Coronary artery (tissue), 2 donors: ENCODE data around the gene LMCD1.
A peak's percentile ranks its signal among the peaks of the same experiment; 100 is the strongest.

Experiments used
- DNase-seq: peaks from one replicate; pipeline ENCODE4 v3.0.0-alpha.2; 2017; ENCODE audit warnings: low spot score
- H3K27ac ChIP-seq, 2 donors: fragments of 200-600 bp; sonication (generic); one replicate each; pipeline ENCODE4 v1.5.1; 2016 to 2019
- H3K4me3 ChIP-seq: fragments of 200-600 bp; sonication (generic); 2 replicates; pipeline ENCODE4 v1.5.1; 2016; ENCODE audit warnings: mild to moderate bottlenecking, moderate library complexity
- TF ChIP-seq, protein P1 (sequence below): fragments of 200-600 bp; sonication (generic); IDR thresholded peaks from one replicate; pipeline ENCODE4 v1.5.1; 2019; ENCODE audit warnings: antibody characterized with exemption

Gene LMCD1

DNA sequence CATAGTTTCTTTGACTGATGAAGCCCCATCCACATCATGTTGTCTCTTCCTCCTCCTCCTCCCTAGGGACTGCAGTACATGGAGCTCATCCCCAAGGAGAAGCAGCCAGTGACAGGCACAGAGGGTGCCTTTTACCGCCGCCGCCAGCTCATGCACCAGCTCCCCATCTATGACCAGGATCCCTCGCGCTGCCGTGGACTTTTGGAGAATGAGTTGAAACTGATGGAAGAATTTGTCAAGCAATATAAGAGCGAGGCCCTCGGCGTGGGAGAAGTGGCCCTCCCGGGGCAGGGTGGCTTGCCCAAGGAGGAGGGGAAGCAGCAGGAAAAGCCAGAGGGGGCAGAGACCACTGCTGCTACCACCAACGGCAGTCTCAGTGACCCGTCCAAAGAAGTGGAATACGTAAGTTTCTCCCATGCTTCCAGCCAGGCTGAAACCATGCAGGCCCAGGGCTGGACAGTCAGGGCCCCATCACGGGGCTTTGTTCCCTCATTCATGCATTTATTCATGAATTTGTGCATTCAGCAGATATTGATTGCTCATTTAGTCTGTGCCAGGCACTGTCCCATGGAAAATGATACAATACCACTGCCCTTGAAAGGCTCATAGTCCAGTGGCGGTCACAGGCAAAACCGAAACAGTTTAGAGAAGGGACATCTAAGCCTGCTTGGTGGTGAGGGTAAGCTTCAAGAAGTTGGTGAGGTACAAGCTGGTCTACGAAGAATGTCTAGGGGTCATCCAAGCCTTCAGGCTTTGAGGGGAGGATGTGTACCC, 47.1 kb downstream of the LMCD1 start:
- TF ChIP-seq, protein P1, sequence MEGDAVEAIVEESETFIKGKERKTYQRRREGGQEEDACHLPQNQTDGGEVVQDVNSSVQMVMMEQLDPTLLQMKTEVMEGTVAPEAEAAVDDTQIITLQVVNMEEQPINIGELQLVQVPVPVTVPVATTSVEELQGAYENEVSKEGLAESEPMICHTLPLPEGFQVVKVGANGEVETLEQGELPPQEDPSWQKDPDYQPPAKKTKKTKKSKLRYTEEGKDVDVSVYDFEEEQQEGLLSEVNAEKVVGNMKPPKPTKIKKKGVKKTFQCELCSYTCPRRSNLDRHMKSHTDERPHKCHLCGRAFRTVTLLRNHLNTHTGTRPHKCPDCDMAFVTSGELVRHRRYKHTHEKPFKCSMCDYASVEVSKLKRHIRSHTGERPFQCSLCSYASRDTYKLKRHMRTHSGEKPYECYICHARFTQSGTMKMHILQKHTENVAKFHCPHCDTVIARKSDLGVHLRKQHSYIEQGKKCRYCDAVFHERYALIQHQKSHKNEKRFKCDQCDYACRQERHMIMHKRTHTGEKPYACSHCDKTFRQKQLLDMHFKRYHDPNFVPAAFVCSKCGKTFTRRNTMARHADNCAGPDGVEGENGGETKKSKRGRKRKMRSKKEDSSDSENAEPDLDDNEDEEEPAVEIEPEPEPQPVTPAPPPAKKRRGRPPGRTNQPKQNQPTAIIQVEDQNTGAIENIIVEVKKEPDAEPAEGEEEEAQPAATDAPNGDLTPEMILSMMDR = no peak
- H3K4me3 ChIP-seq = no peak overlapping the region
- H3K27ac ChIP-seq = no peak overlapping the region
- no peak for DNase-seq

DNA sequence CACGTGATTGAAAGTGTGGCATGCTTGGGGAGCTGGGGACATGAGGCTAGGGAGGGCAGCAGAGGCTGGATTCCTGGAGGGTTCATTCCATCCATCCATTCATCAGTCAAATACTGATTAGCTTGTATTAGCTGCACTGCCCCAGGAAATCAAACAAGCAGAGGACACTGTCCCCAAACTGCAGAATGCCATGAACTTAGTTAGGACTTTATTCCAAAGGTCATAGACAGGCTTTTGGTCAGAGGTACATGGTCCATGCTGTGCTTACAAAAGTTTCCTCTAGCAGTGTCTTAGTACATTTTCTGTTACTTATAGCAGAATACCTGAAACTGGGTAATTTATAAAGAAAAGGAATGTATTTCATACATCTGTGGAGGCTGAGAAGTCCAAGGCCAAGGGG, 47.7 kb downstream of the LMCD1 start:
- H3K27ac ChIP-seq = peak overlapping the region in 1 of 2 donors; percentile 88
- TF ChIP-seq, protein P1 = no peak
- no peak overlapping the region for H3K4me3 ChIP-seq
- no peak for DNase-seq

DNA sequence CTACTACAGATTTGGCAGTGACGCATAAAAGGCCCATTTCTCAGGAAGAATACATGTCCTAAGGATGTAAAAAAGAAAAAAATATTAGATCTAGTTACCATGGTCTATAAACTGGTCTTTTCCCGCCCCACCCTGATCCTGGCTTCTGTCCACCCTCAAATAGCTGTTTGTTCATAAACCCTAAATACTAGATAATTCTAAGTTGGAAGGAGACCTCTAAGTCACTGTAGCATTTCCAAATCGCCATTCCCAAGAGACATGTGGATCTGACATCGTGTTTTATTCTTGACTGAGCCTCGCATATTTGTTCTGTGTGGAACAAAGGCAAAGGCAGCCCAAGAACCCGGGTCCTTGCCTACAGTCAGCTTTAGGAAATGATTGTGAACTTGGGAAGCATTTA, 49.0 kb downstream of the LMCD1 start:
- TF ChIP-seq, protein P1 = no peak
- Histone ChIP-seq H3K27ac (peak overlapping the region; percentile 61 to 88), H3K4me3 (no peak overlapping the region)
- DNase-seq = no peak

DNA sequence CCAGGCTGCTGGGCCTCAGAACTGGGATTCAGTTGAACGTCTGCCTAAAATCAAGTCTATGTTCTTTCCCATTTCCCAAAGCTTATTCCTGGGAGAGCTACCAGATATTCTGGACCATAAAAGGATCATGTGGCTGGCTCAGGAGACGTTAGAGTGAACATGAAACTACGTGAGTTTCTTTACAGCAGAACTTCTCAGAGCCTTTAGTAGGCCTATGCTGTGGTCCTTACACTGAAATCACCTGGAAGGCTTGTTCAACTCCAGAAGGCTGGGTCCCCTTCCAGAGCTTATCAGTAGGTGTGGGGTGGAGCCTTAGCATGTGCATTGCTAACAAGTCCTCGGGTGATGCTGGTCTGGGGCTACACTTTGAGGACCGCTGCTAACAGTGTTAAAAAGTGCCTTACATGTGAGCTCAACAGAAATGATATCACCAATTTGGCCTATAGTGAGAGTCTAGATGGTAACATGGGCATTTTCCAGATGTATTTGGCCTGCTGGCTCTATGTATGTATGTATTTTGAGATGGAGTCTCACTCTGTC, 50.7 kb downstream of the LMCD1 start:
- Histone ChIP-seq H3K27ac (peak overlapping the region; percentile 61 to 88), H3K4me3 (no peak overlapping the region)
- no peak for DNase-seq
- TF ChIP-seq, protein P1 = no peak

DNA sequence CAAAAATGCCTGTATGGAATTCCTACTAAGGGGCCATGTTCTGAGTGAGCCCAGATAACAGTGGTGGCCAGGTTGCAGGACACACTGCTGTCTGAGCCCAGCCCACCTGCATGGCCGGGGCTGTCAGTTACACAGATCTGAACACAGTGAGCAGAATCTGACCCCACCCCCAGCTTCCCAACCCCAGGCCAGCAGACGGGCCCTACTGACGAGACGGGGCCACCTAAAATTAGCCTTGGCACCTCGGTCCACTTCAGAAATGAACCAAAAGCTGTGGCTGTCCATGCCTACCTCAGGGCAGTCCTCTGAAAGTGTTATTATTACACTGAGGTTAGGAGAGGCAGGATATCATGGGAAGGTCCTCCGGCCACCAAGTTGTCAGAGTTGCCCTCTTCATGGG, 51.8 kb downstream of the LMCD1 start:
- TF ChIP-seq, protein P1 = no peak
- no peak for DNase-seq
- Histone ChIP-seq H3K4me3 (no peak overlapping the region), H3K27ac (peak overlapping the region; percentile 83 to 88)

DNA sequence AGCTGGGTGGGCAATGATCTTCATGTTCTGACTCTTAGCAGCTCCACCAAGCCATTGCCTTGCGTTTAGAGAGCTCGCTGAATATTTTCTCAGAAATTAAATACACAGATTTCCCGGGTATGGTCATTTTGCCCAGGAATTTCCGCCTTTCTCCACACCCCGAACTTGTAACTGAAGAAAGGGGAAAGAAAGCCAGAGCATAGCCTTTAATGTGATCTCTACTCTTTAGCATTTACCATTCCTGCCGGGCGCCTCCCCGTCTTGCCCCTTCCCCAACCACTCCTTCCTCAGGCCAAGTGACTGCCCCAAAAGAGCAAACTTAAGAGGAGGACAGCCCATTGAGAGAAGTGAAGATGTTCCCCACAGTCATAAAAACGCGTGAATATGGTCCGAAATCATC, 53.1 kb downstream of the LMCD1 start:
- TF ChIP-seq, protein P1 = no peak
- peak overlapping the region; percentile 83 to 88 for H3K27ac ChIP-seq
- peak overlapping the region; percentile 40 for H3K4me3 ChIP-seq
- DNase-seq = no peak

DNA sequence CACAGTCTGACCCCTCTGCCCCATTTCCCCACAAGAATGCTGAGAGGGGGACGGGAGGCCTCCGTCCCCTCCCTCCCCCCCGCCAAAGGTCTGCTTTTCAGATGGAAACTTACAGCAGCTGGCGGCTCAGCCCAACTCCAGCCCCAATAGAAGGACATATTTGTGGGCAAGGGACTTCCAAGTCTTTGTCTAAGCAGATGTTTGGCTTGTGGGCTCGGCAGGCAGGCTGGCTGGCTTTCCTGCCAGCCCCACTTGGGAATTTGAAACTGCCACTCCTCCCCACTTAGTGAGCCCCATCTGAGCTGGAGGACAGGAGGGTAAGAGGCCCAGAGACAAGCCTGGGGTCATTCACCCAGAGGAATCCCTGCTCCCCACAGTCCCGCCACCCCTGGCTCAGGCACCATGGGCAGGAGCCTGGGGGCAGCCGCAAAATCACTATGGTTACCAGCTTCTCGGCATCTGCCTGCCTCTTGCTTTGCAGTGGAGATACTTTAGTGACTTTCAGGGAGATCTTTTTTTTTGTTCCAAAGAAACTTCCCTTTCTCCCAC, 53.6 kb downstream of the LMCD1 start:
- H3K27ac ChIP-seq = peak overlapping the region; percentile 83 to 88
- TF ChIP-seq, protein P1 = no peak
- peak; percentile 82 for DNase-seq
- H3K4me3 ChIP-seq = peak overlapping the region; percentile 40
